Measurements from ENCODE around the gene SMPD3. TPM values are rescaled to one million over a fixed set of nuclear protein-coding genes. Genes with fewer than 3 reads are reported as not detected.

SMPD3 gene
- total RNA-seq, 1 experiment from 2014 or later: 0.89 TPM

DNA sequence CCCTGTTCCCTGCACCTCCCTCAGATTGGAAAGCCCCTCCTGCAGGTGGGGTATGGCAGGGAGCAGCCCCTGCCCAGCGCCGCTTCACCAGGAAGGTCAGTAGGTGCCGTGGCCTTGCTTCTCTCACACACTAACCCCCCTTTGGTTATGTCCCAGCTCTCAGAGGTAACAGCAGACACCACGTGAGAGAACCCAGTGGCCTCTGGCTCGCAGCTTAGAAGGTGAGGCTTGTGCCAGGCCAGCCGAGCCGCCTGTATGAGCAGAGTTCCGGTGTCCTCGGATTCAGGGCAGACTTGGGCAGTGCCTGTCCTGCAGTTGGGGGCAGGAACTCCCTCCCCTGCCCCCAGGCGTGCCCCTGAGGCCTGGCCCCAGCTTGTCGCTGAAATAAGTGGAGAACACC is 90.4 kb downstream of the SMPD3 start (continued):
- no peak for TF ChIP-seq TCF7L2 (IDR thresholded peaks at IDR 0.05; ENCODE audit: borderline replicate concordance, extremely low read depth, insufficient read depth, insufficient read length)
- TF ChIP-seq RAD21 (IDR thresholded peaks at IDR 0.05; ENCODE audit: low read depth): no peak
- no peak for TF ChIP-seq CBX3 (IDR thresholded peaks at IDR 0.05; ENCODE audit: low read depth)

DNA sequence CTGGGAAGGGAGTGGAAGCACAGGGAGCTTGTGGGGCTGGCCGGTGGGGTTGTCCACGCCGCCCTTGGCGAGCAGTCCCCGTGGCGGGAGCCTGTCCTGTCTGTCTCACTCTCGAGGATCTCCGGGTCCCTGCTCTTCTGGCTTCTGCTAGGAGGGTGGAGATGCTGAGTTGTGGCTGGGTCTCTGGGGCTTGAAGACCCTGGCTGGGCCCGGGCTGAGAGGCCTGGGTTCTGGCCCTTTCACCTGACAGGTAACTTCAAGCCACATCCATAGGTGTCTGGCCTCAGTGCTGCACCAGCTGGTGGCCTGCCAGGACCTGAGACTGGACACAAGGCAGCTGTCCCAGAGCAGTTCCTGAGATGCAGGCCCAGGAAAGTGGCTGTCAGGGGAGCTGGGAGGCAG is 90.8 kb downstream of the SMPD3 start:
- intact Hi-C loops (cut with micrococcal nuclease): no loop called here
- no peak overlapping the region for H2AFZ ChIP-seq (ENCODE audit: low read depth, low read length, poor library complexity, severe bottlenecking)
- RAD21 ChIA-PET (ENCODE audit: low non-redundant PET in 1 of 2, low total read pairs in 2 of 2, uncharacterized antibody in 2 of 2, unreplicated experiment in 2 of 2): no interaction called here
- H3K36me3 ChIP-seq (ENCODE audit: control insufficient read depth in 1 of 2, insufficient read depth in 2 of 2, low read length in 2 of 2): peaks cover 0 to 11% of the 10 kb centered on the region in 2 experiments; a peak in 3 of 4 replicates
- H4K20me1 ChIP-seq (ENCODE audit: insufficient read depth): no peaks in the 10 kb centered on the region
- no TSS peak for BruUV-seq (replicated peaks)
- TF ChIP-seq TCF7L2 (IDR thresholded peaks at IDR 0.05; ENCODE audit: borderline replicate concordance, extremely low read depth, insufficient read depth, insufficient read length) (no peak), ELF1 (IDR thresholded peaks at IDR 0.05; ENCODE audit: borderline replicate concordance, low read depth) (no peak), REST (IDR thresholded peaks at IDR 0.05; ENCODE audit: low read depth) (no peak), EGR1 (IDR thresholded peaks at IDR 0.05; ENCODE audit: low read depth) (no peak), EZH2phosphoT487 (IDR thresholded peaks at IDR 0.05; ENCODE audit: borderline replicate concordance) (no peak), SP1 (IDR thresholded peaks at IDR 0.05; ENCODE audit: low read depth) (no peak), EZH2 (IDR thresholded peaks at IDR 0.05) (no peak), CTCF (IDR thresholded peaks at IDR 0.05 in 2 of 3, conservative IDR thresholded peaks at IDR 0.05 in 1 of 3; ENCODE audit: borderline replicate concordance in 1 of 3, insufficient read depth in 1 of 3, low read depth in 2 of 3, low read length in 2 of 3) (no peak), POLR2A (IDR thresholded peaks at IDR 0.05; ENCODE audit: borderline replicate concordance, extremely low read depth, insufficient read depth, insufficient read length) (no peak), ZBTB33 (IDR thresholded peaks at IDR 0.05; ENCODE audit: extremely low read depth, insufficient replicate concordance, low read length) (no peak), SRF (IDR thresholded peaks at IDR 0.05; ENCODE audit: low read depth) (no peak)
- H3K79me2 ChIP-seq (ENCODE audit: insufficient read depth, low read length): no peaks in the 10 kb centered on the region
- H3K9me3 ChIP-seq (ENCODE audit: control insufficient read depth in 1 of 2, insufficient read depth in 1 of 2, low read depth in 1 of 2, low read length in 2 of 2): no peaks in the 10 kb centered on the region
- no peak overlapping the region for H3K4me3 ChIP-seq (replicated peaks in 1 of 2; ENCODE audit: low read depth in 1 of 2, low read length in 2 of 2)
- no peaks in the 10 kb centered on the region for H3K9me2 ChIP-seq (ENCODE audit: insufficient read depth)
- no peak overlapping the region for H3K27ac ChIP-seq (ENCODE audit: low read depth, low read length)
- H3K4me2 ChIP-seq (ENCODE audit: low read length): no peak overlapping the region
- CTCF ChIA-PET: no interaction called here
- POLR2A ChIA-PET: no interaction called here
- H3K27me3 ChIP-seq (ENCODE audit: insufficient read depth, low read length): no peaks in the 10 kb centered on the region
- ATAC-seq (no peak), DNase-seq (ENCODE audit: low read depth, low spot score) (no peak)
- no peak overlapping the region for H3K9ac ChIP-seq (ENCODE audit: low read length)
- no peaks in the 10 kb centered on the region for H3K4me1 ChIP-seq (ENCODE audit: control insufficient read depth in 1 of 2, insufficient read depth in 2 of 2, low read length in 2 of 2)

Measured in HCT116 (cell line).